HEK293T (cell line): Measurements from ENCODE around the gene FTMT.

ENCODE experiments used
- HDGF ChIP-seq: fragments of 450-650 bp; IDR thresholded peaks from 2 replicates; pipeline ENCODE4 v1.6.1; 2017; ENCODE audit warnings: antibody characterized with exemption, borderline replicate concordance
- TARDBP ChIP-seq: fragments of 450-650 bp; IDR thresholded peaks from 2 replicates; pipeline ENCODE4 v1.6.1; 2016

DNA sequence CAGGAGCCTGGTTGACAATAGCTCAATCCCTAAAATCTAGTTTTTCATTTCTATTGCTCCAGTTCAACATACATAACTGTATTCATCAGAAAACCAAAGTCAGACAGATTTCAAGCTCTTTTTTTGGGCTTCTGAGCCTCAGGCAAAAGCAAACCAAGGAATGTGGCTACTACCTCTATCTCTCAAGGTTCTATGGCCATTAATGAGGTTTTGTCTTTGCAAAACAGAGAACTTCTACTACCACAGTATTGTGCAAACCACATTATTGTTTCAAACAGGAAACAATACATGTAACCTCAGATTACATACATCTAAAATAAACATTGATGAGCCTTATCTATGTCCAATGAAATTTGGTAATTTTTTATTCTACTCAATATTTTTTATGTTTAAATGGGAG, 35.5 kb upstream of the FTMT start:
- TF ChIP-seq HDGF = no peak
- TF ChIP-seq TARDBP = no peak
